HG02588 (cell line): ENCODE results near the gene TLL1.

Experiments
- ATAC-seq: cut with Tn5 transposase; IDR thresholded peaks from one replicate; pipeline ENCODE4 v1.9.1; 2021; ENCODE audit warnings: mild to moderate bottlenecking, moderate library complexity; ENCODE audit not compliant: unreplicated experiment

TLL1 gene

GRCh38 chr4:165879641-165880040 lies 6.6 kb downstream of the TLL1 start:
- no peak for ATAC-seq

- no peak for ATAC-seq
Measured at GRCh38 chr4:165894159-165894558, 21.1 kb downstream of the TLL1 start.

GRCh38 chr4:165905405-165906027 lies 32.5 kb downstream of the TLL1 start:
- no peak for ATAC-seq

- ATAC-seq, result no peak
Measured at GRCh38 chr4:165906272-165906671, 33.2 kb downstream of the TLL1 start.

- no peak for ATAC-seq
Measured at GRCh38 chr4:165909947-165910346, 36.9 kb downstream of the TLL1 start.

GRCh38 chr4:165915215-165915614 lies 42.2 kb downstream of the TLL1 start:
- no peak for ATAC-seq

GRCh38 chr4:165921546-165921945 lies 48.5 kb downstream of the TLL1 start:
- no peak for ATAC-seq

- ATAC-seq, result no peak
Measured at GRCh38 chr4:165922747-165923146, 49.7 kb downstream of the TLL1 start.

- no peak for ATAC-seq
Measured at GRCh38 chr4:165926307-165926706, 53.3 kb downstream of the TLL1 start.

- ATAC-seq, result no peak
Measured at GRCh38 chr4:165927366-165927765, 54.3 kb downstream of the TLL1 start.

GRCh38 chr4:165927815-165928214 lies 54.8 kb downstream of the TLL1 start:
- no peak for ATAC-seq

GRCh38 chr4:165928601-165929000 lies 55.6 kb downstream of the TLL1 start:
- ATAC-seq, result no peak

- ATAC-seq, result no peak
Measured at GRCh38 chr4:165929662-165930061, 56.6 kb downstream of the TLL1 start.

- no peak for ATAC-seq
Measured at GRCh38 chr4:165931741-165932140, 58.7 kb downstream of the TLL1 start.

GRCh38 chr4:165944900-165945299 lies 71.9 kb downstream of the TLL1 start:
- ATAC-seq, result no peak

- no peak for ATAC-seq
Measured at GRCh38 chr4:165945991-165946390, 73.0 kb downstream of the TLL1 start.

GRCh38 chr4:165947019-165947418 lies 74.0 kb downstream of the TLL1 start:
- ATAC-seq, result no peak

- ATAC-seq, result no peak
Measured at GRCh38 chr4:165953181-165953580, 80.1 kb downstream of the TLL1 start.

GRCh38 chr4:165963621-165964020 lies 90.6 kb downstream of the TLL1 start:
- ATAC-seq, result no peak

GRCh38 chr4:165964591-165964990 lies 91.6 kb downstream of the TLL1 start:
- ATAC-seq, result no peak

GRCh38 chr4:165965503-165965902 lies 92.5 kb downstream of the TLL1 start:
- ATAC-seq, result no peak

- no peak for ATAC-seq
Measured at GRCh38 chr4:165966833-165967232, 93.8 kb downstream of the TLL1 start.

GRCh38 chr4:165967486-165967885 lies 94.4 kb downstream of the TLL1 start:
- ATAC-seq, result no peak
